DND-41 (cell line): ENCODE data around the gene NKX6-1.

ENCODE experiments used
- CTCF ChIP-seq: IDR thresholded peaks from 2 replicates; pipeline ENCODE4 v1.5.1; 2012; ENCODE audit warnings: borderline replicate concordance, low read length, moderate library complexity, mild to moderate bottlenecking; ENCODE audit not compliant: poor library complexity, severe bottlenecking; ENCODE audit errors: extremely low read depth
- EZH2 ChIP-seq: IDR thresholded peaks from 3 replicates; pipeline ENCODE4 v1.6.1; 2012; ENCODE audit warnings: borderline replicate concordance, low read depth, mild to moderate bottlenecking, moderate library complexity, low read length, inconsistent platforms; ENCODE audit not compliant: severe bottlenecking

- TF ChIP-seq CTCF (no peak), EZH2 (no peak)
These were observed 1.5 kb upstream of the NKX6-1 start for GRCh38 chr4:84500386-84501201.
